ENCODE results near the gene ZWILCH.
"Not testable (repeated sequence)": the region's sequence is repeated elsewhere in the genome, so short reads cannot be mapped to it uniquely, and the experiment has no call there.

The ZWILCH gene

GRCh38 chr15:66489179-66489791, 15.8 kb upstream of the ZWILCH start:
- no peak for DNase-seq

DNA sequence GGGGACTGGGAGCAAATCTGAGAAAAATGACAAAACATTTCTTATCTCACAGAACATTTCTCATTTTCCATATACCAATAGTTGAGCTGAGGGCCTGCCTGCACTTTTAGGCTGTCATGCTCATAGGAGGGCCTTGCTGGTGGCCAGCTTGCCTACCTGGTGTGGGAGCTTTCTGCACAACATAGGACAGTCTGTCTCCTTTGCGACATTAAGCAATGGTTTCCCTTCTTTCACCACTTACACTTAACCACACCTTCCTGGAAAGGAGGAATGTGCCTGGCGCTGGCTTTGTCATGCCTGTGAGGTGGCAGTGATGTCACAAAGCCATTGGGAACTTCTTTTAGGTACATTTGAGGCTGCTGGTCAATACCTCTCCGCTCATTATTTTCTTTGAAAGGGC, 13.3 kb upstream of the ZWILCH start:
- DNase-seq, result no peak

GRCh38 chr15:66494262-66494661, 10.9 kb upstream of the ZWILCH start:
- DNase-seq, result no peak

DNA sequence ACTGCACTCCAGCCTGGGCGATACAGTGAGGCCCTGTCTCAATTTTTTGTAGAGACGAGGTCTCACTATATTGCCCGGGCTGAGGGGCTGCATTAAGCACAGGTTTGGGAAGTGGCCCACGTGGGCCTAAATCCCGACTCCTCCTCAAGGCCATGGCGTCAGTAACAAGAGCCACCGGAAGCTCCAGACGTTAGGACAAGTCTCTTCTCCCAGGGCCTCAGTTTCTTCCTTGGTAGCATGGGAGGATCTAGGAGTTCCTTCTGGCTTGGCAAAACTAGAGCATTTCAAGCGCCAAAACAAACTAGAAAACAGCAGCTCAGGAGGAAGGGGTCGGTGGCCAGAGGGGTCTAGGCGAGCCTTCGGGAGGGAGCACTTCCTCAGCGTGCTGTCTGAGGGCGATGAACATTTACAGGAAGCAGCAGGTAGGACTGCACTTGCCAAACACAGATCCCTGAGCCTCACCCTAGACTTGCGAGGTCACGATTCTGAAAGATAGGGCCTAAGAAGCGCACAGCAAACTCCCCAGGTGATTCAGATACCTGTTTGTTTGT, 8.1 kb upstream of the ZWILCH start:
- DNase-seq, result no peak

DNA sequence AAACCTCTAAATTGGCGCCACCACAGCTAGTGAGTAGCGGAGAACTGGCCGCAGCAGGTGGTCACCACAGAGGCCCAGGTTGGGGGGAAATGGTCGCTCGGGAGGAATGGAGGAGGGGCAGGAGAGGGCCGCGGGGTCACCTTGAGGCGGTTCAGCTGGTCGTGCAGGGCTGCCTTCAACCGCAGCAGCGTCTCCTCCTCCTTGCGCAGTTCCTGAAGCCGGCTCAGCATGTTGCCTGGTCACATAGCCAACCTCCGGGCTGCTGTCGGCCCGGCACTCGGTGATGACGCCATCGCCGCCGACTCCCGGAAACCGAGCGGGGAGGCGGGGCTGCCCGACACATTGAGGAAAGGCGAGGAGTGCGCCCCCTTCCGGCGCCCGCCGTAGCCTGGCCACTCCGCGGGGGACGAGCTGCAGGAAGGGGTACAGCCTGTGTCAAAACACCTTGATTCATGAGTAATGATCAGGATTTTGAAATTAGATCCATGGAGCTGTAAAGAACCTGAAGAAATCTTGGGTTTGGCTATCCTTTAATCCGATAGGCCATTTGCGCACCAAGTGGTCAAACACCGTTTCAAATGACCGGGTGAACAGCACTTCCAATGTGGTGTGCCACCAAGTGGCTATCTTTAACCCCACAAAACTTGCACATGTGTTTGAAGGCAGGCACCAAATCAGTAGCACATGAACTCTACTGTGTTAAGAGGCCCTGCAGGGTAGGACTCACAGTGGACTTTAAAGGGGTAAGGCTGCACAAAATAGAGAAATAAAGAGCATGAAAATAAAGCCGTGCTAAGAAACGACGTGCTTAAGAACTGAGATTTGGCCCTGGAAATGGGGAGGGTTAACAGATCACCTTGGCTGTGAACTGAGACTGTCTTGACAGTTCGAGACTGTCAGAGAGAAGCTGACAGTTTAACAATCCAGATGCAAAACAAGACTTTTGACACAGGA, 7.3 kb upstream of the ZWILCH start, which contains the start of gene SNAPC5:
SNAPC5 (minus strand) TSS at position 261 of the 954 bp plus-strand sequence; CDS start at position 230, 31 bp downstream.
- peak; percentile 97 for DNase-seq

GRCh38 chr15:66498501-66499386, 6.4 kb upstream of the ZWILCH start:
- peak; percentile 55 for DNase-seq

DNA sequence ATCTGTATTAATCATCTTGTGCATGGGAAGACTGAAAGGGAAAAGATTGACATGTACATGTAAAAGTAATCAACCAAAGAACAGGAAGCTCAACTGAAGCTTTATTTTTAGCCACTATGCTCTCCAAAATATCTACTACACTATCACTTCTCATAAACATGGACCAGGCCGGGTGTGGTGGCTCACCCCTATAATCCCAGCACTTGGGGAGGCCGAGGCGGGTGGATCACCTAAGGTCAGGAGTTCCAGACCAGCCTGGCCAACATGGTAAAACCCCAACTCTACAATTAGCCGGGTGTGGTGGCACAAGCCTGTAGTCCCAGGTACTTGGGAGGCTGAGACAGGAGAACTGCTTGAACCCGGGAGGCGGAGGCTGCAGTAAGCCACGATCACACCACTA, 4.8 kb upstream of the ZWILCH start:
- not testable (repeated sequence) for DNase-seq

DNA sequence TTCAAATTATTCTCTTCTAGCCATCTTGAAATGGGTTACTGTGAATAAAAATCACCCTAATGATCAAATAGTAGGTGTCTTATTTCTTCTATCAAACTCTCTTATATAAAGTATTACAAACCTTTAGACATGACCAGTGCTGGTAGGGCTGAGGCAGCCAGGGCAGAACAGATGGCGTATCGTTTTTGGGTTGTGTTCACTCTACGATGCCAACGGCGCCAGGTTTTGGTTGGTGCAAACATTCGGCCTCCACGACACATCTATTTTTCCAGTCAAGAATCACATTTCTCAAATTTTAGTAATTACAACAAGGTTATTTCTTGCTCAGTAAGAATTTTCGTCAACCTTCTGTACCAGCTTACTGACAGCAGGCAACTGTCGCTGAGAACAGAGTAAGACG, 2.6 kb upstream of the ZWILCH start:
- DNase-seq, result no peak

- DNase-seq, result not testable (repeated sequence)
These were observed 2.0 kb upstream of the ZWILCH start for GRCh38 chr15:66503041-66503648.

- DNase-seq, result peak; percentile 5
These were observed 1.2 kb upstream of the ZWILCH start for GRCh38 chr15:66503780-66504562.

DNA sequence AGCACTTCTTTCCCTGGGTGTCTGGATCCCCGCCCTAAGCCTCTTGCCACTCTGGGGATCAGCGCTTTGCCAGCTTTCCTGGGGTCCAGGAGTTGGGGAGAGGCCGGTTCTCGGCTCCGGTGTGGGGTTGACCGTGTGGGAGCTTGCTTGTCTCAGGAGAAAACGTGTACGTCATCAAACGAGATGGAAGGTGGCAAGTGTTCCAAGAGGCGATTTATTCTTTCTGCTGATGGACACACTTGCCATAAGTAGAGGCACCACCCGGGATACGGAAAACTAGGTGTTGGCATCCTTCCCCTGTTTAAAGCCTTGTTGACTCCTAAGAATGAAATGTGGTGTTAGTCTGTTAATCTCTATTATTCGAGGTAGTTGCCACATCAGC, 295 bp downstream of the ZWILCH start:
- DNase-seq, result no peak

GRCh38 chr15:66505818-66506217, 692 bp downstream of the ZWILCH start:
- no peak for DNase-seq

- no peak for DNase-seq
These were observed 3.3 kb downstream of the ZWILCH start for GRCh38 chr15:66508293-66508883.

- no peak for DNase-seq
These were observed 9.5 kb downstream of the ZWILCH start for GRCh38 chr15:66514586-66514985.

DNA sequence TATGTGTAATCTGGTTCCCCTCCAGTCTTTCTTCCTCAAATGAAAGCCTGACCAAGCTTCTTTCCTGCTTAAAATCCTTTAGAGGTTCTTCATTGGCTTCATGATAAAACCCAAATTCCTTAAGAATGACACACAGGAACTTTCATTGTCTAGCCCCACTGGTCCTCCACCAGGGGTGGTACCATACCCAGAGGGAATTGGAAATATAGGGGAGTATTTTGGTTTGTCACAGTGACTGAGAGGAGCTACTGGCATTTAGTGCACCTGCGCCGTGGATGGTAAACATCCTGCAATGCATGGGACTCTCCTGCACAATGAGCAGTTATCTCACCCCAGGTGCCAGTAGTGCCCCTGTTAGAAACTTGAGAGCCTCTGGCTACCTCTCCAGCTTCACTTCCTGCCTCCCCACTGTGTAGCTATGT, 10.8 kb downstream of the ZWILCH start:
- no peak for DNase-seq

DNA sequence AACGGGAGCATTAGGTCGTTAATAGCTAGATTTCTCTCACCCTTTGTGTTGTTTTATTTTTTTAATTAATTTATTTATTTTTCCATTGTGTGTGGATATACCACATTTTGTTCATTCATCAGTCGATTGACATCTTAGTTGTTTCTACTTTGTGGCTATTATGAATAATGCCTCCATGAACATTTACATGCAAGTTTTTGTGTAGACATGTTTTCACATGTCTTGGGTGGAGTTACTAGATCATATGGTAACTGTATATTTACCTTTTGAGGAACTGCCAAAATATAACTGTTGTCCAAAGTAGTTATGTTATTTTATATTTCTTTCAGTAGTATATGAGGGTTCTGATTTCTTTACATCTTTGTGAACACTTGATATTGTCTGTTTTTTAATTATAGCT, 18.8 kb downstream of the ZWILCH start:
- DNase-seq, result no peak

DNA sequence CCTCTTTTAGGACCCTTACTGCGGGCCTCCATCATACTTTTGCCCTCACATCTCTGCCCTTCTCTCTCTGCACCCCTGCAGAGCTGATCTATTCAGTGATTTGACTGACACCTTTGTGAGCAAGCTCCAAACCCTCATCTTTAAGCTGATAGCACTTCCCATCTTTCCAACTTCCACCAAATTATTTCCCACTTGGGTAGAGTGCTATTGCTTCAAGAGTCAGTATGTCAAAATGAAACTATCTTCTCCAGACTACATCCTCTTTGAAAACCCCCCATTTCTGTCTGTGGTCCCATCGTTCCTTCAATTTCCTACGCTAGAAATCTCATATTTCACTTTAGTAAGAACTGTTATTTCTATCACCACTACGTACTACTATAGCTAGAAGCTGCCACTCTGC, 19.7 kb downstream of the ZWILCH start:
- DNase-seq, result no peak

- no peak for DNase-seq
These were observed 29.9 kb downstream of the ZWILCH start for GRCh38 chr15:66535056-66535455.

DNA sequence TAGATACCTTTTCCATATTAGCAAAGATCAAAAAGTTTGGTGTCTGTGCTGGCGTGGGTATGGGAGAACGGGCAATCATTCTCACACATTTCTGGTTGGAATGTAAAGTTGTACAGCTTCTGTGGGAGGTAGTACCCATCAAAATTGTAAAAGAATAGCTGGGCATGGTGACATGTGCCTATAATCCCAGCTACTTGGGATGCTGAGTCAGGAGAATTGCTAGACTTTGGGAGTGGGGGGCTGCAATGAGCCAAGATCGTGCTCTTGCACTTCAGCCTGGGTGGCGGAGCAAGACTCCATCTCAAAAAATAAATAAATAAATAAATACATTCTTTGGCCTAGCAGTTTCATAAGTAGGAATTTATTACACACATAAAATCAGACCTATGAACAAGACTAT, 37.8 kb downstream of the ZWILCH start:
- DNase-seq, result no peak

DNA sequence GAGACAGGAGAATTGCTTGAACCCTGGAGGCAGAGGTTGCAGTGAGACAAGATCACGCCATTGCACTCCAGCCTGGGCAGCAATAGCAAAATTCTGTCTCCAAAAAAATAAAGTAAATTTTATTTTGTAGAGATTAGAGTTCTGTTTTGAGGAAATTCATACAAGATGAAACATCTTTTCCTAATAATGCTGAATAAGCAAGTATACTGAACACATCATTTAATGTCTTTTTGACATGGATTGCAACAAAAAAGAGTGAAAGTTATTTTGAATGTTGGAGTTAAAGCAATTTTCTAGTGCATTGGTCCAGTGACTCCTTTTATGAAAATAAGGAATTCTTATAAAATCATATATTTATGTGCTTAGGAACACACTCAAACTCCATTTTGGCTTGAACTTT, 40.1 kb downstream of the ZWILCH start:
- DNase-seq, result no peak

- no peak for DNase-seq
These were observed 50.6 kb downstream of the ZWILCH start for GRCh38 chr15:66555685-66556084.
